Activated CD8-positive, alpha-beta memory T cell treated with anti-CD3 and anti-CD28 coated beads, Interleukin-2, amount 50 U/mL, for 48 hours (primary cell): ENCODE measurements around the gene DHX40.
"Not testable (repeated sequence)": the region's sequence is repeated elsewhere in the genome, so short reads cannot be mapped to it uniquely, and the experiment has no call there.

Source experiments
- DNase-seq: peaks from one replicate; pipeline ENCODE4 v3.0.0-alpha.2; 2020

The DHX40 gene

GRCh38 chr17:59565171-59565958, at the start of gene DHX40:
DHX40 (plus strand) TSS chr17:59565610; CDS start chr17:59565672, 62 bp downstream.
- peak; percentile 99 for DNase-seq

GRCh38 chr17:59516451-59516850, 49.0 kb upstream of the DHX40 start:
- DNase-seq: no peak

- no peak for DNase-seq
Observed at GRCh38 chr17:59519132-59519531, 46.3 kb upstream of the DHX40 start.

- DNase-seq: no peak
Observed at GRCh38 chr17:59520251-59520650, 45.2 kb upstream of the DHX40 start.

- DNase-seq: peak; percentile 84
Observed at GRCh38 chr17:59521465-59522126, 43.8 kb upstream of the DHX40 start.

- DNase-seq: not testable (repeated sequence)
Observed at GRCh38 chr17:59524930-59525329, 40.5 kb upstream of the DHX40 start.

GRCh38 chr17:59525668-59526067, 39.7 kb upstream of the DHX40 start:
- no peak for DNase-seq

GRCh38 chr17:59526451-59526850, 39.0 kb upstream of the DHX40 start:
- no peak for DNase-seq

- DNase-seq: no peak
Observed at GRCh38 chr17:59527325-59527917, 38.0 kb upstream of the DHX40 start.

GRCh38 chr17:59527931-59528330, 37.5 kb upstream of the DHX40 start:
- no peak for DNase-seq

GRCh38 chr17:59530531-59530930, 34.9 kb upstream of the DHX40 start:
- DNase-seq: no peak

GRCh38 chr17:59533694-59534093, 31.7 kb upstream of the DHX40 start:
- DNase-seq: no peak

GRCh38 chr17:59534583-59534982, 30.8 kb upstream of the DHX40 start:
- no peak for DNase-seq

- DNase-seq: no peak
Observed at GRCh38 chr17:59538195-59538909, 27.1 kb upstream of the DHX40 start.

- no peak for DNase-seq
Observed at GRCh38 chr17:59542960-59543635, 22.3 kb upstream of the DHX40 start.

- no peak for DNase-seq
Observed at GRCh38 chr17:59545942-59546341, 19.5 kb upstream of the DHX40 start.

- no peak for DNase-seq
Observed at GRCh38 chr17:59547131-59547915, 18.1 kb upstream of the DHX40 start.

- DNase-seq: not testable (repeated sequence)
Observed at GRCh38 chr17:59548985-59549384, 16.4 kb upstream of the DHX40 start.

- DNase-seq: no peak
Observed at GRCh38 chr17:59550703-59551102, 14.7 kb upstream of the DHX40 start.

GRCh38 chr17:59558039-59558438, 7.4 kb upstream of the DHX40 start:
- no peak for DNase-seq

GRCh38 chr17:59558953-59559352, 6.5 kb upstream of the DHX40 start:
- no peak for DNase-seq

- DNase-seq: no peak
Observed at GRCh38 chr17:59561042-59561441, 4.4 kb upstream of the DHX40 start.
